Ovary (tissue), 9 donors: Measurements from ENCODE around the gene RBM3. TPM values are rescaled to one million over a fixed set of nuclear protein-coding genes. Genes with fewer than 3 reads are reported as not detected.
"Not testable (repeated sequence)": the region's sequence is repeated elsewhere in the genome, so short reads cannot be mapped to it uniquely, and the experiment has no call there.

ENCODE experiments used
- DNase-seq, 5 donors: peaks; one replicate each; pipeline ENCODE4 v3.0.0-alpha.2; 2019 to 2020
- H3K27ac ChIP-seq, 2 donors: fragments of 200-600 bp; one replicate each; pipeline versions ENCODE4 v1.5.1 to v1.8.0; 2019 to 2022
- H3K27me3 ChIP-seq: fragments of 200-600 bp; one replicate; pipeline ENCODE4 v1.8.0; 2022
- H3K36me3 ChIP-seq: fragments of 200-600 bp; sonication (generic); one replicate; pipeline ENCODE4 v1.5.1; 2019
- H3K4me1 ChIP-seq: one replicate; pipeline ENCODE4 v1.8.1; 2013; ENCODE audit warnings: mild to moderate bottlenecking, moderate library complexity; ENCODE audit not compliant: insufficient read depth
- H3K4me3 ChIP-seq: fragments of 200-600 bp; sonication (generic); one replicate; pipeline ENCODE4 v1.5.1; 2017
- H3K9me3 ChIP-seq, 2 donors: fragments of 200-600 bp in 1 of 2; sonication (generic) in 1 of 2; one replicate each; pipeline versions ENCODE4 v1.5.1 to v1.8.1; 2013 to 2019; ENCODE audit warnings: mild to moderate bottlenecking in 1 of 2, moderate library complexity in 1 of 2
- CTCF ChIP-seq, 3 donors: fragments of 450-650 bp in 2 of 3; fragments of 200-600 bp in 1 of 3; IDR thresholded peaks; one replicate each; pipeline versions ENCODE4 v1.5.1 to v1.8.0; 2016 to 2022; ENCODE audit warnings: antibody characterized with exemption in 3 of 3, mild to moderate bottlenecking in 1 of 3
- EP300 ChIP-seq: sonication (generic); formaldehyde crosslinking; IDR thresholded peaks from one replicate; pipeline ENCODE4 v1.6.1; 2017; ENCODE audit warnings: antibody characterized with exemption
- POLR2A ChIP-seq: fragments of 450-650 bp; IDR thresholded peaks from one replicate; pipeline ENCODE4 v1.6.1; 2017; ENCODE audit warnings: antibody characterized with exemption, mild to moderate bottlenecking, moderate library complexity
- WGBS, 3 donors: extraction: QIAGEN DNeasy Blood & Tissue Kit in 1 of 3; methylation state at CpG; one replicate each; pipeline versions ENCODE4 v1.1.5 to v1.1.7; 2013 to 2017; 5-methylcytosine and 5-hydroxymethylcytosine counted together
- intact Hi-C, 4 donors: fragments of 100-400 bp; cut with DNase I; formaldehyde crosslinking; loops; one replicate each; pipeline versions ENCODE4 v1.11.0 to v1.15.1; 2022 to 2023
- polyA plus RNA-seq, 2 donors: library from polyadenylated mRNA; stranded (reverse); fragments of 200-250 nt in 1 of 2; fragments of 350-450 nt in 1 of 2; fragmentation: Illumina TruSeq in 1 of 2; extraction: RNeasy Lipid Tissue Mini Kit (QIAGEN cat#74804) in 1 of 2; gene quantifications; one replicate each; pipeline ENCODE4 v1.2.3, GENCODE V29; 2013 to 2014
- total RNA-seq, 7 donors: library from RNA; depleted of rRNA in 2 of 7; stranded (reverse); fragments of >200 nt in 2 of 7; fragmentation: NEBNext Ultra II Directional in 3 of 7; extraction: Animal tissue kit (Norgen Biotek cat#: 25700) in 3 of 7; gene quantifications; one replicate each; pipeline versions ENCODE4 v1.1.0 to v1.2.4, GENCODE V29; 2016 to 2023
- donor health status: DM: no; HTN: no; CAD: no; lungs with moderate emphysema.
- donor health status: DM: no; HTN: no; CAD: no.
- donor health status: Bipolar disorder and iron deficiency.
- donor health status: DM: yes; HTN: yes; CAD: no.
- donor health status: DM: no; HTN: no; CAD: no.
- donor health status: DM: yes; HTN: yes; CAD: no.

The RBM3 gene
- total and polyA plus RNA-seq, 9 donors, result 103 to 421 (median 153) TPM

GRCh38 chrX:48540028-48540375 is 34.3 kb upstream of the RBM3 start:
- intact Hi-C loops, result no loop called here
- H3K36me3 ChIP-seq, result no peaks in the 10 kb centered on the region
- peak overlapping the region; percentile 36 for H3K4me3 ChIP-seq
- TF ChIP-seq CTCF (IDR thresholded peaks at IDR 0.05), result no peak
- no peak for TF ChIP-seq EP300
- no peak for TF ChIP-seq POLR2A
- H3K4me1 ChIP-seq, result no peaks in the 10 kb centered on the region
- H3K27me3 ChIP-seq, result no peaks in the 10 kb centered on the region
- WGBS, 3 donors, result 40 to 56% (median 46%) methylated on average over 12 of the region's 12 CpGs
- H3K27ac ChIP-seq, result peak overlapping the region; percentile 76 to 80
- no peaks in the 10 kb centered on the region for H3K9me3 ChIP-seq
- DNase-seq, result peak in 1 of 5 donors; percentile 59

- no peak overlapping the region for H3K27ac ChIP-seq
- intact Hi-C loops, result no loop called here
- no peaks in the 10 kb centered on the region for H3K9me3 ChIP-seq
- no peaks in the 10 kb centered on the region for H3K27me3 ChIP-seq
- no peaks in the 10 kb centered on the region for H3K36me3 ChIP-seq
- 77 to 79% (median 78%) methylated on average over 7 of the region's 7 CpGs for WGBS, 3 donors
- no peak for TF ChIP-seq EP300
- no peak for TF ChIP-seq CTCF (IDR thresholded peaks at IDR 0.05)
- no peak for TF ChIP-seq POLR2A
- DNase-seq, result no peak
- no peaks in the 10 kb centered on the region for H3K4me1 ChIP-seq
- H3K4me3 ChIP-seq, result peak overlapping the region; percentile 36
Measured at GRCh38 chrX:48540480-48540879, 33.8 kb upstream of the RBM3 start.

- no peak overlapping the region for H3K4me3 ChIP-seq
- H3K9me3 ChIP-seq, result no peaks in the 10 kb centered on the region
- DNase-seq, result no peak
- intact Hi-C loops, result no loop called here
- TF ChIP-seq EP300 (no peak), POLR2A (no peak), CTCF (IDR thresholded peaks at IDR 0.05) (no peak)
- no peaks in the 10 kb centered on the region for H3K27me3 ChIP-seq
- WGBS, 3 donors, result 78 to 84% (median 81%) methylated on average over 10 of the region's 10 CpGs
- no peak overlapping the region for H3K27ac ChIP-seq
- H3K36me3 ChIP-seq, result no peaks in the 10 kb centered on the region
- H3K4me1 ChIP-seq, result no peaks in the 10 kb centered on the region
Measured at GRCh38 chrX:48541140-48541814, 33.0 kb upstream of the RBM3 start.

- Histone ChIP-seq H3K27me3 (no peaks in the 10 kb centered on the region), H3K9me3 (no peaks in the 10 kb centered on the region), H3K27ac (no peak overlapping the region), H3K4me1 (no peaks in the 10 kb centered on the region), H3K36me3 (no peaks in the 10 kb centered on the region), H3K4me3 (no peak overlapping the region)
- WGBS, 3 donors, result 87 to 93% (median 88%) methylated on average over 3 of the region's 3 CpGs
- intact Hi-C loops, result no loop called here
- TF ChIP-seq EP300 (no peak), CTCF (IDR thresholded peaks at IDR 0.05) (no peak), POLR2A (no peak)
- DNase-seq, result no peak
Measured at GRCh38 chrX:48548871-48549270, 25.4 kb upstream of the RBM3 start.

GRCh38 chrX:48555731-48556325 is 18.5 kb upstream of the RBM3 start:
- H3K27me3 ChIP-seq, H3K36me3 ChIP-seq, H3K9me3 ChIP-seq, H3K4me1 ChIP-seq, H3K4me3 ChIP-seq, H3K27ac ChIP-seq: not testable (repeated sequence)
- 53 to 58% (median 55%) methylated on average over 9 of the region's 9 CpGs for WGBS, 3 donors
- intact Hi-C loops, result loop anchor here in 1 of 4 donors (10.0 kb wide), 1 partner anchor 471 kb away; no protein-coding TSS in a partner anchor
- peak in 1 of 5 donors; percentile 26 for DNase-seq
